H1 (cell line): ENCODE results near the gene RFT1. TPM values are rescaled to one million over a fixed set of nuclear protein-coding genes. Genes with fewer than 3 reads are reported as not detected.
A peak's percentile ranks its signal among the peaks of the same experiment; 100 is the strongest.

ENCODE experiments used
- CTCF ChIA-PET: fragments of 300-600 bp; sonication (Branson Sonifier 250); formaldehyde crosslinking; loops from one replicate; lab custom pipeline; 2021; ENCODE audit not compliant: partially characterized antibody; lab: Charles Lee
- POLR2A ChIA-PET: fragments of 300-600 bp; sonication (Branson Sonifier 250); formaldehyde crosslinking; loops from one replicate; lab custom pipeline; 2021; ENCODE audit warnings: inconsistent platforms; ENCODE audit not compliant: partially characterized antibody; lab: Charles Lee
- DNase-seq, 2 experiments: peaks; one replicate each; pipeline versions ENCODE4 v3.0.0 to v3.0.0-alpha.2; 2010 to 2022; ENCODE audit warnings: low spot score in 2 of 2, low read depth in 1 of 2, mixed read lengths in 1 of 2
- FAIRE-seq: peaks from 2 replicates; lab custom pipeline; 2011; peaks lifted over from hg19 to GRCh38; lab: Jason Lieb, UNC
- H2AFZ ChIP-seq: 2 replicates; pipeline ENCODE4 v1.8.1; 2012; ENCODE audit warnings: low read length, inconsistent platforms
- H2AK5ac ChIP-seq: 2 replicates; pipeline ENCODE4 v1.6.1; 2013; ENCODE audit warnings: low read depth, low read length
- H2BK120ac ChIP-seq: replicated peaks from 2 replicates; pipeline ENCODE3; 2013; ENCODE audit warnings: low read depth, low read length, inconsistent platforms
- H2BK12ac ChIP-seq: 2 replicates; pipeline ENCODE4 v1.6.1; 2013; ENCODE audit warnings: low read depth, low read length
- H2BK15ac ChIP-seq: 2 replicates; pipeline ENCODE4 v1.6.1; 2013; ENCODE audit warnings: low read length
- H2BK20ac ChIP-seq: 2 replicates; pipeline ENCODE4 v1.6.1; 2013; ENCODE audit warnings: low read length
- H2BK5ac ChIP-seq: 2 replicates; pipeline ENCODE4 v1.6.1; 2013; ENCODE audit warnings: low read depth, low read length
- H3K14ac ChIP-seq: 2 replicates; pipeline ENCODE4 v1.6.1; 2013; ENCODE audit warnings: inconsistent platforms; ENCODE audit not compliant: insufficient read length
- H3K18ac ChIP-seq: 2 replicates; pipeline ENCODE4 v1.6.1; 2013; ENCODE audit warnings: low read length; ENCODE audit errors: extremely low read depth
- H3K23ac ChIP-seq: 2 replicates; pipeline ENCODE4 v1.6.1; 2013; ENCODE audit warnings: inconsistent platforms; ENCODE audit not compliant: insufficient read length
- H3K23me2 ChIP-seq: 2 replicates; pipeline ENCODE4 v1.6.1; 2013; ENCODE audit warnings: low read depth, low read length
- H3K27ac ChIP-seq: 2 replicates; pipeline ENCODE4 v1.6.1; 2011; ENCODE audit warnings: low read depth, low read length, inconsistent platforms
- H3K27me3 ChIP-seq, 4 experiments: replicated peaks in 1 of 4; 1 replicate in 1 of 4; 2 replicates in 3 of 4; pipeline versions ENCODE4 v1.6.1 to v1.8.1; 2011 to 2013; ENCODE audit warnings: low read length in 3 of 4, mild to moderate bottlenecking in 3 of 4, inconsistent platforms in 2 of 4, mixed read lengths in 2 of 4, moderate library complexity in 1 of 4; ENCODE audit not compliant: control insufficient read depth in 3 of 4, insufficient read depth in 3 of 4; ENCODE audit errors: extremely low read depth in 1 of 4
- H3K36me3 ChIP-seq, 4 experiments: 2 replicates each; pipeline versions ENCODE4 v1.6.1 to v1.8.1; 2011 to 2013; ENCODE audit warnings: mild to moderate bottlenecking in 4 of 4, low read length in 3 of 4, moderate library complexity in 2 of 4, control low read depth in 1 of 4, inconsistent platforms in 1 of 4; ENCODE audit not compliant: insufficient read depth in 4 of 4, control insufficient read depth in 2 of 4
- H3K4ac ChIP-seq: replicated peaks from 2 replicates; pipeline ENCODE3; 2013; ENCODE audit warnings: low read length, low read depth, mixed read lengths, inconsistent platforms; ENCODE audit not compliant: insufficient read length
- H3K4me1 ChIP-seq, 4 experiments: replicated peaks in 1 of 4; 1 replicate in 1 of 4; 2 replicates in 3 of 4; pipeline versions ENCODE4 v1.6.1 to v1.8.1; 2011 to 2013; ENCODE audit warnings: low read length in 3 of 4, inconsistent platforms in 2 of 4, mixed read lengths in 1 of 4; ENCODE audit not compliant: insufficient read depth in 4 of 4, control insufficient read depth in 3 of 4
- H3K4me2 ChIP-seq, 2 experiments: 2 replicates each; pipeline versions ENCODE4 v1.6.1 to v1.8.1; 2011 to 2013; ENCODE audit warnings: low read depth in 2 of 2, low read length in 2 of 2, control low read depth in 1 of 2, inconsistent platforms in 1 of 2, mild to moderate bottlenecking in 1 of 2; ENCODE audit not compliant: insufficient read depth in 1 of 2
- H3K4me3 ChIP-seq, 4 experiments: fragments of 200-600, 300-600 bp in 1 of 4; sonication (generic), shearing (Covaris generic), sonication (Bioruptor Twin) in 1 of 4; 2 replicates each; pipeline versions ENCODE4 v1.5.1 to v1.8.1; 2011 to 2016; ENCODE audit warnings: low read length in 4 of 4, low read depth in 3 of 4, control low read depth in 2 of 4, inconsistent platforms in 2 of 4, mild to moderate bottlenecking in 2 of 4, mixed read lengths in 1 of 4, moderate library complexity in 1 of 4; ENCODE audit not compliant: insufficient read depth in 2 of 4; ENCODE audit errors: extremely low read depth in 1 of 4
- H3K56ac ChIP-seq: replicated peaks from 2 replicates; pipeline ENCODE3; 2013; ENCODE audit warnings: low read depth, mild to moderate bottlenecking, mixed read lengths, low read length, inconsistent platforms; ENCODE audit not compliant: insufficient read length
- H3K79me1 ChIP-seq: 2 replicates; pipeline ENCODE4 v1.6.1; 2013; ENCODE audit warnings: low read depth, low read length, control low read depth
- H3K79me2 ChIP-seq, 2 experiments: 2 replicates each; pipeline versions ENCODE4 v1.6.1 to v1.8.1; 2012 to 2013; ENCODE audit warnings: low read length in 2 of 2, mild to moderate bottlenecking in 2 of 2, inconsistent platforms in 1 of 2; ENCODE audit not compliant: insufficient read depth in 2 of 2, control insufficient read depth in 1 of 2
- H3K9ac ChIP-seq, 4 experiments: replicated peaks in 1 of 4; 1 replicate in 1 of 4; 2 replicates in 3 of 4; pipeline versions ENCODE4 v1.6.1 to v1.8.1; 2011 to 2013; ENCODE audit warnings: low read depth in 3 of 4, low read length in 3 of 4, control low read depth in 2 of 4, mild to moderate bottlenecking in 2 of 4, moderate library complexity in 2 of 4, inconsistent platforms in 1 of 4; ENCODE audit errors: extremely low read depth in 1 of 4
- H3K9me3 ChIP-seq, 2 experiments: 2 replicates each; pipeline versions ENCODE4 v1.6.1 to v1.8.1; 2012 to 2013; ENCODE audit warnings: mild to moderate bottlenecking in 2 of 2, moderate library complexity in 2 of 2, control low read depth in 1 of 2, inconsistent platforms in 1 of 2, low read depth in 1 of 2, low read length in 1 of 2, mixed read lengths in 1 of 2; ENCODE audit not compliant: insufficient read depth in 2 of 2
- H4K20me1 ChIP-seq, 2 experiments: replicated peaks in 1 of 2; 2 replicates each; pipeline versions ENCODE3 to v1.8.1; 2011 to 2013; ENCODE audit warnings: inconsistent platforms in 2 of 2, low read length in 2 of 2, mild to moderate bottlenecking in 1 of 2; ENCODE audit not compliant: insufficient read depth in 2 of 2, control insufficient read depth in 1 of 2
- H4K5ac ChIP-seq: 2 replicates; pipeline ENCODE4 v1.6.1; 2013; ENCODE audit warnings: low read length, low read depth, mixed read lengths, inconsistent platforms; ENCODE audit not compliant: insufficient read length
- H4K8ac ChIP-seq: 2 replicates; pipeline ENCODE4 v1.8.0; 2013; ENCODE audit warnings: mild to moderate bottlenecking, moderate library complexity, low read length, inconsistent platforms; ENCODE audit not compliant: insufficient read depth; ENCODE audit errors: extremely low read depth
- H4K91ac ChIP-seq: replicated peaks from 2 replicates; pipeline ENCODE3; 2013; ENCODE audit warnings: low read length, mixed read lengths, inconsistent platforms; ENCODE audit not compliant: insufficient read length
- CBX5 ChIP-seq: fragments of 300-800, 300-1000 bp; sonication (generic); IDR thresholded peaks from 2 replicates; pipeline ENCODE4 v1.7.1; 2016; ENCODE audit warnings: antibody characterized with exemption, low read length, low read depth
- CHD1 ChIP-seq: IDR thresholded peaks from 2 replicates; pipeline ENCODE4 v1.6.1; 2012; ENCODE audit warnings: low read depth, low read length, improper control_type of control experiment
- CHD2 ChIP-seq: IDR thresholded peaks from 2 replicates; pipeline ENCODE4 v1.6.1; 2012; ENCODE audit warnings: low read length, improper control_type of control experiment
- CREB1 ChIP-seq: IDR thresholded peaks from 2 replicates; pipeline ENCODE4 v1.6.1; 2012; ENCODE audit warnings: inconsistent platforms
- CTBP2 ChIP-seq: IDR thresholded peaks from 2 replicates; pipeline ENCODE4 v1.7.0; 2011; ENCODE audit warnings: borderline replicate concordance, mild to moderate bottlenecking, moderate library complexity, mixed read lengths, low read length; ENCODE audit not compliant: insufficient read depth, insufficient read length
- CTCF ChIP-seq, 3 experiments: IDR thresholded peaks; 1 replicate in 2 of 3; 2 replicates in 1 of 3; pipeline versions ENCODE4 v1.5.1 to v1.6.1; 2011; ENCODE audit warnings: low read length in 3 of 3, mild to moderate bottlenecking in 3 of 3, inconsistent platforms in 2 of 3, low read depth in 1 of 3, moderate library complexity in 1 of 3; ENCODE audit not compliant: insufficient read depth in 1 of 3; ENCODE audit errors: control extremely low read depth in 1 of 3
- HDAC6 ChIP-seq: IDR thresholded peaks from one replicate; pipeline ENCODE4 v1.7.1; 2012; ENCODE audit warnings: low read depth, mild to moderate bottlenecking, inconsistent platforms, low read length, moderate library complexity
- PHF8 ChIP-seq: fragments of 200-600 bp; sonication (generic); conservative IDR thresholded peaks from 2 replicates; pipeline ENCODE4 v1.7.1; 2012; ENCODE audit warnings: low read depth, mild to moderate bottlenecking, inconsistent platforms, low read length, moderate library complexity
- WGBS, 2 experiments: shearing (Covaris generic) in 1 of 2; methylation state at CpG; one replicate each; pipeline versions ENCODE4 v1.1.6 to v1.1.7; 2013 to 2015; ENCODE audit warnings: low lambda C conversion rate in 2 of 2, mixed read lengths in 2 of 2, inconsistent platforms in 1 of 2, low coverage in 1 of 2, missing lambda C conversion rate in 1 of 2; ENCODE audit not compliant: insufficient replicate concordance in 2 of 2, insufficient coverage in 1 of 2, insufficient read length in 1 of 2; ENCODE audit errors: extremely low coverage in 1 of 2, missing lambda C conversion rate in 1 of 2; 5-methylcytosine and 5-hydroxymethylcytosine counted together
- polyA plus RNA-seq, 7 experiments: library from polyadenylated mRNA; depleted of rRNA in 3 of 7; stranded (reverse) in 5 of 7; unstranded in 2 of 7; fragments of >200 nt in 5 of 7; fragments of 200-250 nt in 2 of 7; gene quantifications; 1 replicate in 5 of 7; 2 replicates in 1 of 7; 4 replicates in 1 of 7; pipeline versions ENCODE4 v1.2.1 to v1.2.3, GENCODE V29; 2011 to 2013; ENCODE audit warnings: missing spikeins in 2 of 7, mixed read lengths in 2 of 7
- total RNA-seq: library from RNA; stranded (reverse); fragmentation: NEBNext Ultra II Directional; extraction: Animal tissue kit (Norgen Biotek cat#: 25700); gene quantifications from 2 replicates; pipeline ENCODE4 v1.2.1, GENCODE V29; 2021
- TF ChIP-seq, protein P1 (sequence below): IDR thresholded peaks from 2 replicates; pipeline ENCODE4 v1.6.1; 2012; ENCODE audit warnings: inconsistent platforms

Gene RFT1
- total and polyA plus RNA-seq, 2 of the 8 experiments (the other 6 are each of a cell fraction or from before 2014, with no cell fraction given), result 27.7 to 42.4 TPM

DNA sequence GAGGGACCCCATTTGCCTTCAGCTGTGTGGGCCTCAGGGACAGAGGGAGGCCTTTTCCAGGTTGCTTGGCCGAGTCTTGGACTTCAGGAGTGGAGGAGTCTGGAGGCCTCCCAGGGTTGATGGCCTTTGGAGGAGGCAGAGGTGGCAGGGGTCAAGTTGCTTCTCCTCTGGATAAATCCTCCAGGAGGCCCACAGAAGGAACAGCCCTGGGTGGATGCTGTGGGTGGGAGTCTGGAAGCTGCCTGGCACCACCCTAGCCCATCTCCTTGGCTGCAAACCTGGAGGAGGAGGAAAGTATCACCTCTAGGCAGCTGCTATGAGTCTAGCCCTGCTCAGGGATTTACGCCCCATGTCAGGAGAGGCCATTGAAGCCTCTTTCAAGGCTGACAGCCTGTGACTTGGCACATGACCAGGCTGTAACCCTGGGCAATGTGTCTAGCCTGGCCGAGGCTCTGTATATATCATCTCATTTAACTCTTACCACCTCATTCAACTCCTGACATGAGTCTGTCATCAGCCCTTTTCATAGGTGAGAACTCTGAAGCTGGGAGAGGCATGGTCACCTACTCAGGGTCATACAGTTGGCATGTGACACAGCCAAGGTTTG is 27.8 kb upstream of the RFT1 start:
- no peak for FAIRE-seq
- Histone ChIP-seq H2BK15ac (peak overlapping the region; percentile 63; the same call in 1 of the 2 replicates), H3K27ac (no peak overlapping the region), H3K4ac (no peak overlapping the region), H2AFZ (no peak overlapping the region), H4K91ac (no peak overlapping the region), H3K4me2 (no peak overlapping the region), H3K79me2 (peaks cover 0 to 9% of the 10 kb centered on the region in 2 experiments; a peak in 1 of 4 replicates), H2AK5ac (peak overlapping the region; percentile 45; the same call in 1 of the 2 replicates), H3K4me1 (peaks cover 3 to 32% (median 20%) of the 10 kb centered on the region in 4 experiments), H3K4me3 (no peak overlapping the region), H4K8ac (no peak overlapping the region), H2BK5ac (no peak overlapping the region), H3K79me1 (peaks cover 6% of the 10 kb centered on the region), H3K14ac (no peak overlapping the region), H2BK120ac (no peak overlapping the region), H4K5ac (no peak overlapping the region), H3K27me3 (peaks cover 0 to 17% (median 6%) of the 10 kb centered on the region in 4 experiments; a peak in 3 of 7 replicates), H3K36me3 (no peaks in the 10 kb centered on the region), H3K9me3 (no peaks in the 10 kb centered on the region), H2BK20ac (no peak overlapping the region), H3K23me2 (peaks cover 13% of the 10 kb centered on the region), H4K20me1 (peaks cover 3 to 8% of the 10 kb centered on the region in 2 experiments), H3K23ac (no peak overlapping the region), H2BK12ac (peak overlapping the region; percentile 44; the same call in 1 of the 2 replicates), H3K18ac (no peak overlapping the region), H3K9ac (no peak overlapping the region), H3K56ac (no peak overlapping the region)
- 87% methylated on average over 3 of the region's 3 CpGs; no CpG with 5 or more reads in 1 of the 2 experiments for WGBS, 2 experiments
- TF ChIP-seq, protein P1, sequence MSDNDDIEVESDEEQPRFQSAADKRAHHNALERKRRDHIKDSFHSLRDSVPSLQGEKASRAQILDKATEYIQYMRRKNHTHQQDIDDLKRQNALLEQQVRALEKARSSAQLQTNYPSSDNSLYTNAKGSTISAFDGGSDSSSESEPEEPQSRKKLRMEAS, result no peak
- TF ChIP-seq HDAC6, result no peak
- TF ChIP-seq CTCF (IDR thresholded peaks at IDR 0.05; ENCODE audit: control extremely low read depth in 1 of 3, insufficient read depth in 1 of 3, low read depth in 1 of 3, low read length in 3 of 3), result no peak
- no peak for TF ChIP-seq CHD2
- TF ChIP-seq CHD1, result no peak
- no peak for TF ChIP-seq CBX5
- TF ChIP-seq CTBP2, result no peak
- no peak for TF ChIP-seq PHF8
- no peak for TF ChIP-seq CREB1
- POLR2A ChIA-PET, result interaction anchor here (0.8 to 7.4 kb wide), 5 partner anchors 8 to 64 kb away, joined by 3 to 56 read pairs (median 3); no protein-coding TSS in a partner anchor
- CTCF ChIA-PET, result interaction anchor here (0.6 to 4.0 kb wide), 10 partner anchors 10 to 180 kb away, joined by 3 to 30 read pairs (median 6); no protein-coding TSS in a partner anchor
- DNase-seq, result no peak
